Measurements from ENCODE around the gene TSPO.
"Not testable (repeated sequence)": the region's sequence is repeated elsewhere in the genome, so short reads cannot be mapped to it uniquely, and the experiment has no call there.

Gene TSPO

GRCh38 chr22:43151251-43152002, at the start of gene TSPO:
TSS of gene TSPO (plus strand) at chr22:43151559. CDS start at chr22:43159239, 7,680 bp downstream.
- intact Hi-C loops (cut with micrococcal nuclease): loop anchor here (5.0 kb wide), 1 partner anchor 36 kb away; the partner anchor contains the start of gene TTLL12
- Mint-ChIP-seq H3K27me3 (no peaks in the 10 kb centered on the region), H3K4me1 (ENCODE audit: low read depth) (peaks cover 65% of the 10 kb centered on the region), H3K9me3 (no peaks in the 10 kb centered on the region), H3K36me3 (ENCODE audit: low read depth) (peaks cover 43% of the 10 kb centered on the region), H3K27ac (peak within 1 kb of the TSS; percentile 88), H3K4me3 (peak within 1 kb of the TSS; percentile 92)

- H3K4me3 Mint-ChIP-seq; H3K9me3 Mint-ChIP-seq; H3K36me3 Mint-ChIP-seq (ENCODE audit: low read depth); intact Hi-C loops (cut with micrococcal nuclease): not testable (repeated sequence)
- Mint-ChIP-seq H3K27me3 (peaks cover 18% of the 10 kb centered on the region), H3K27ac (peak overlapping the region; percentile 73), H3K4me1 (ENCODE audit: low read depth) (peaks cover 22% of the 10 kb centered on the region)
These were observed 47.2 kb upstream of the TSPO start for GRCh38 chr22:43104056-43104625.

GRCh38 chr22:43104950-43105349, 46.4 kb upstream of the TSPO start:
- H3K9me3 Mint-ChIP-seq; intact Hi-C loops (cut with micrococcal nuclease); H3K4me3 Mint-ChIP-seq; H3K27ac Mint-ChIP-seq; H3K36me3 Mint-ChIP-seq (ENCODE audit: low read depth): not testable (repeated sequence)
- peaks cover 25% of the 10 kb centered on the region for H3K27me3 Mint-ChIP-seq
- peaks cover 22% of the 10 kb centered on the region for H3K4me1 Mint-ChIP-seq (ENCODE audit: low read depth)

GRCh38 chr22:43106302-43106701, 45.1 kb upstream of the TSPO start:
- intact Hi-C loops (cut with micrococcal nuclease): no loop called here
- peaks cover 35% of the 10 kb centered on the region for H3K27me3 Mint-ChIP-seq
- H3K4me1 Mint-ChIP-seq (ENCODE audit: low read depth): peaks cover 24% of the 10 kb centered on the region
- no peak overlapping the region for H3K27ac Mint-ChIP-seq
- H3K36me3 Mint-ChIP-seq (ENCODE audit: low read depth): no peaks in the 10 kb centered on the region
- H3K4me3 Mint-ChIP-seq: no peak overlapping the region
- no peaks in the 10 kb centered on the region for H3K9me3 Mint-ChIP-seq

GRCh38 chr22:43109511-43109910, 41.8 kb upstream of the TSPO start:
- Mint-ChIP-seq H3K4me1 (ENCODE audit: low read depth) (peaks cover 28% of the 10 kb centered on the region), H3K27me3 (peaks cover 67% of the 10 kb centered on the region), H3K36me3 (ENCODE audit: low read depth) (no peaks in the 10 kb centered on the region), H3K4me3 (no peak overlapping the region), H3K9me3 (no peaks in the 10 kb centered on the region), H3K27ac (no peak overlapping the region)
- intact Hi-C loops (cut with micrococcal nuclease): no loop called here

GRCh38 chr22:43109921-43110443, 41.4 kb upstream of the TSPO start:
- no peaks in the 10 kb centered on the region for H3K36me3 Mint-ChIP-seq (ENCODE audit: low read depth)
- H3K27me3 Mint-ChIP-seq: peaks cover 69% of the 10 kb centered on the region
- H3K4me1 Mint-ChIP-seq (ENCODE audit: low read depth): peaks cover 27% of the 10 kb centered on the region
- H3K9me3 Mint-ChIP-seq: no peaks in the 10 kb centered on the region
- intact Hi-C loops (cut with micrococcal nuclease): no loop called here
- H3K4me3 Mint-ChIP-seq: peak overlapping the region; percentile 56
- no peak overlapping the region for H3K27ac Mint-ChIP-seq

GRCh38 chr22:43110444-43110926, 40.9 kb upstream of the TSPO start, which contains the start of gene BIK:
TSS of gene BIK (plus strand) at chr22:43110750. CDS start at chr22:43124023, 13,273 bp downstream.
- Mint-ChIP-seq H3K27me3 (peaks cover 70% of the 10 kb centered on the region), H3K27ac (no peak within 1 kb of the TSS)
- intact Hi-C loops (cut with micrococcal nuclease): no loop called here

GRCh38 chr22:43110927-43111623, 40.3 kb upstream of the TSPO start:
- intact Hi-C loops (cut with micrococcal nuclease): no loop called here
- H3K9me3 Mint-ChIP-seq: no peaks in the 10 kb centered on the region
- no peak overlapping the region for H3K27ac Mint-ChIP-seq
- peak overlapping the region; percentile 81 for H3K4me3 Mint-ChIP-seq
- H3K4me1 Mint-ChIP-seq (ENCODE audit: low read depth): peaks cover 34% of the 10 kb centered on the region
- H3K36me3 Mint-ChIP-seq (ENCODE audit: low read depth): no peaks in the 10 kb centered on the region
- peaks cover 70% of the 10 kb centered on the region for H3K27me3 Mint-ChIP-seq

More at GRCh38 chr22:43110444-43110926, 40.9 kb upstream of the TSPO start, which contains the start of gene BIK:
- peaks cover 28% of the 10 kb centered on the region for H3K4me1 Mint-ChIP-seq (ENCODE audit: low read depth)
- H3K4me3 Mint-ChIP-seq: peak within 1 kb of the TSS; percentile 81
- no peaks in the 10 kb centered on the region for H3K9me3 Mint-ChIP-seq
- H3K36me3 Mint-ChIP-seq (ENCODE audit: low read depth): no peaks in the 10 kb centered on the region

- H3K4me3 Mint-ChIP-seq: no peak overlapping the region
- no peaks in the 10 kb centered on the region for H3K36me3 Mint-ChIP-seq (ENCODE audit: low read depth)
- no peak overlapping the region for H3K27ac Mint-ChIP-seq
- intact Hi-C loops (cut with micrococcal nuclease): no loop called here
- H3K4me1 Mint-ChIP-seq (ENCODE audit: low read depth): peaks cover 46% of the 10 kb centered on the region
- H3K9me3 Mint-ChIP-seq: no peaks in the 10 kb centered on the region
- peaks cover 59% of the 10 kb centered on the region for H3K27me3 Mint-ChIP-seq
These were observed 37.7 kb upstream of the TSPO start for GRCh38 chr22:43113526-43114251.

GRCh38 chr22:43114958-43115357, 36.4 kb upstream of the TSPO start:
- Mint-ChIP-seq H3K4me3 (no peak overlapping the region), H3K4me1 (ENCODE audit: low read depth) (peaks cover 50% of the 10 kb centered on the region), H3K27me3 (peaks cover 48% of the 10 kb centered on the region), H3K27ac (no peak overlapping the region), H3K9me3 (no peaks in the 10 kb centered on the region), H3K36me3 (ENCODE audit: low read depth) (no peaks in the 10 kb centered on the region)
- intact Hi-C loops (cut with micrococcal nuclease): no loop called here

GRCh38 chr22:43116932-43117331, 34.4 kb upstream of the TSPO start:
- Mint-ChIP-seq H3K36me3 (ENCODE audit: low read depth) (no peaks in the 10 kb centered on the region), H3K27ac (no peak overlapping the region), H3K27me3 (peaks cover 32% of the 10 kb centered on the region), H3K9me3 (no peaks in the 10 kb centered on the region), H3K4me3 (no peak overlapping the region), H3K4me1 (ENCODE audit: low read depth) (peaks cover 44% of the 10 kb centered on the region)
- intact Hi-C loops (cut with micrococcal nuclease): no loop called here

- Mint-ChIP-seq H3K27me3 (peaks cover 19% of the 10 kb centered on the region), H3K4me1 (ENCODE audit: low read depth) (peaks cover 51% of the 10 kb centered on the region), H3K36me3 (ENCODE audit: low read depth) (no peaks in the 10 kb centered on the region), H3K9me3 (no peaks in the 10 kb centered on the region), H3K27ac (no peak overlapping the region), H3K4me3 (no peak overlapping the region)
- intact Hi-C loops (cut with micrococcal nuclease): no loop called here
These were observed 33.1 kb upstream of the TSPO start for GRCh38 chr22:43118024-43118849.
